ENCODE data around the gene NDRG4.
A peak's percentile ranks its signal among the peaks of the same experiment; 100 is the strongest.

NDRG4 gene

DNA sequence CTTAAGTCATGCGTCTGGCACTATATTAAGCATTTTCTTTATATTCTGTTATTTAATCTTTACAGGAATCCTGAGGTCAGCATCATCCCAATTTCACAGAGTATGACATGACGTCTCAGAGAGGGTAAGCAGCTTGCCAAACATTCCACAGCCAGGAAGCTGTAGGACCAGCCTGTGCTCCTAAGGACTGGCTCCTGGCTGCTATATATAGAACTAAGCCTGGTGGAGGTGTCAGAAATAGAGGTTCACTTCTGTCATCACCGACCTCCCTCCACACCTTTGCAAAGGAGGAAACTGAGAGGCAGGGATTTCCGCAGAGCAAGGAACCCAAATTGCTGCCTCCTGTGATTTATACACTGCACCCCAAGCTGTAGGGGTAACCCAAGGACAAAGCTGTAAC is 37.9 kb upstream of the NDRG4 start:
- DNase-seq (ENCODE audit: low spot score) = no peak
- TF ChIP-seq CTCF (IDR thresholded peaks at IDR 0.05; ENCODE audit: extremely low read depth, missing control alignments) = no peak

- DNase-seq (ENCODE audit: low spot score) = no peak
- no peak for TF ChIP-seq CTCF (IDR thresholded peaks at IDR 0.05; ENCODE audit: extremely low read depth, missing control alignments)
These were observed 37.4 kb upstream of the NDRG4 start for GRCh38 chr16:58462499-58462996.

DNA sequence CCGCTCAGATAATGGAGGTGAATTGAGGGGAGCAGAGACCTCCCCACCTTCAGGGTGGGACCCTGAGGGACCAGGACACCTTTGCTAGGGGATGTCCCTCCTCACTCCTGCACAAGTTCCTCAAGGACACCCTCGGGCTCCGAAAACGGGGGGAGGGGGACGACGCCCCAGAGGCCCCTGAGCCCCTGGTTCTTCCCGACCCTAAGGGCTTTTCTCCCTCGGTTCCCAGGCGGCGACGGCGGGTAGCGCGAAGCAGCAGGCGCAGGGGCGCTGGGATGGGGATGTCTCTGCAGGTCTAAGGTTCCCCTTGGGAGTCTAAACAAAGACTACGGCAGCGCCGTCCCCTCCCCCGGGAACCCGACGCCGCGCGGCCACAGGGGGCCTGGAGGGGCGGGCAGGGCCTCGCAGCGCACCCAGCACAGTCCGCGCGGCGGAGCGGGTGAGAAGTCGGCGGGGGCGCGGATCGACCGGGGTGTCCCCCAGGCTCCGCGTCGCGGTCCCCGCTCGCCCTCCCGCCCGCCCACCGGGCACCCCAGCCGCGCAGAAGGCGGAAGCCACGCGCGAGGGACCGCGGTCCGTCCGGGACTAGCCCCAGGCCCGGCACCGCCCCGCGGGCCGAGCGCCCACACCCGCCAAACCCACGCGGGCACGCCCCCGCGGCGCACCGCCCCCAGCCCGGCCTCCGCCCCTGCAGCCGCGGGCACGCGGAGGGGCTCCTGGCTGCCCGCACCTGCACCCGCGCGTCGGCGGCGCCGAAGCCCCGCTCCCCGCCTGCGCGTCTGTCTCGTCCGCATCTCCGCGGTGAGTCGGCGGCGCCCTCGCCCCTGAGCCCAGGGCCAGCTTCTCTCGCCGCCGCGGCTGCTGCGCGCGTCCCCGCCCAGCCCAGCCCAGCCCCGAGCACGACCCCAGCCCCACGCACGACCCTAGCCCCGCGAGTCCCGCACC is 36.7 kb upstream of the NDRG4 start:
- TF ChIP-seq CTCF (IDR thresholded peaks at IDR 0.05; ENCODE audit: extremely low read depth, missing control alignments) = no peak
- peak; percentile 65 for DNase-seq (ENCODE audit: low spot score)

GRCh38 chr16:58464047-58464915 is 35.7 kb upstream of the NDRG4 start:
- DNase-seq (ENCODE audit: low spot score) = peak; percentile 49
- TF ChIP-seq CTCF (IDR thresholded peaks at IDR 0.05; ENCODE audit: extremely low read depth, missing control alignments) = no peak

- DNase-seq (ENCODE audit: low spot score) = no peak
- TF ChIP-seq CTCF (IDR thresholded peaks at IDR 0.05; ENCODE audit: extremely low read depth, missing control alignments) = no peak
These were observed 34.8 kb upstream of the NDRG4 start for GRCh38 chr16:58464916-58465731.

DNA sequence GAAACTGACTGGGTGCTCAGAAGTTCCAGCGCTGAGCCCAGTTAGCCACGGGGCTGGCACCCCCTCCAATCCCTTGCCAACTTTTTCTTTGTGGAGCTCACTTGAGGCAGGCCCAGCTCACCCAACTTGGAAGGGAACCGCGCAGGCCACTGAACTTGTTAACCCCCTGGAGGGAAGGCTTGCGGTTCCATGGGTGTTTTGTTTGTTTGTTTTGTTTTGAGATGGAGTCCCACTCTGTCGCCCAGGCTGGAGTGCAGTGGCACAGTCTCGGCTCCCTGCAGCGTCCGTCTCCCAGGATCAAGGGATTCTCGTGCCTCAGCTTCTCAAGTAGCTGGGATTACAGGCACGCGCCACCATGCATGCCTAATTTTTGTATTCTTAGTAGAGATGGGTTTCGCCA is 34.1 kb upstream of the NDRG4 start:
- no peak for DNase-seq (ENCODE audit: low spot score)
- no peak for TF ChIP-seq CTCF (IDR thresholded peaks at IDR 0.05; ENCODE audit: extremely low read depth, missing control alignments)

All from GM20000 (cell line).